CD4-positive, alpha-beta T cell (primary cell): ENCODE results near the gene GTF2IRD1. TPM values are rescaled to one million over a fixed set of nuclear protein-coding genes. Genes with fewer than 3 reads are reported as not detected.

ENCODE experiments used
- ATAC-seq: fragments of 200-7000 bp; cut with Tn5 transposase; one replicate; pipeline ENCODE4 v1.10.0; 2022; ENCODE audit warnings: mild to moderate bottlenecking; ENCODE audit not compliant: poor library complexity
- CTCF ChIA-PET: fragments of 350-600 bp; sonication (Branson Sonifier 250); formaldehyde crosslinking; loops from one replicate; lab custom pipeline; 2021; ENCODE audit warnings: antibody characterized with exemption, inconsistent platforms; lab: Charles Lee
- POLR2A ChIA-PET: fragments of 350-600 bp; sonication (Branson Sonifier 250); formaldehyde crosslinking; loops from one replicate; lab custom pipeline; 2021; ENCODE audit warnings: antibody characterized with exemption, inconsistent platforms; lab: Charles Lee
- DNase-seq, 14 experiments: peaks; one replicate each; pipeline ENCODE4 v3.0.0-alpha.2; 2013 to 2020; ENCODE audit warnings: mixed read lengths in 2 of 14
- H3K27ac ChIP-seq, 2 donors: one replicate each; pipeline versions ENCODE4 v1.5.1 to v1.7.0; 2013; ENCODE audit warnings: low read length in 2 of 2, low read depth in 1 of 2, mild to moderate bottlenecking in 1 of 2
- H3K27me3 ChIP-seq, 2 experiments: 1 replicate in 1 of 2; 2 replicates in 1 of 2; pipeline versions ENCODE4 v1.6.1 to v1.7.0; 2013; ENCODE audit warnings: low read length in 2 of 2, control low read depth in 1 of 2, mild to moderate bottlenecking in 1 of 2, moderate library complexity in 1 of 2; ENCODE audit not compliant: insufficient read depth in 2 of 2, control insufficient read depth in 1 of 2
- H3K36me3 ChIP-seq: one replicate; pipeline ENCODE4 v1.6.1; 2013; ENCODE audit warnings: low read length, control low read depth; ENCODE audit not compliant: insufficient read depth
- H3K4me1 ChIP-seq: one replicate; pipeline ENCODE4 v1.6.1; 2013; ENCODE audit warnings: low read length, control low read depth; ENCODE audit not compliant: insufficient read depth
- H3K4me3 ChIP-seq: one replicate; pipeline ENCODE4 v1.5.1; 2013; ENCODE audit warnings: mild to moderate bottlenecking, low read length, moderate library complexity
- H3K9me3 ChIP-seq, 2 experiments: 1 replicate in 1 of 2; 2 replicates in 1 of 2; pipeline versions ENCODE4 v1.6.1 to v1.7.0; 2013; ENCODE audit warnings: low read length in 2 of 2, mild to moderate bottlenecking in 2 of 2, control low read depth in 1 of 2, moderate library complexity in 1 of 2; ENCODE audit not compliant: control insufficient read depth in 1 of 2, insufficient read depth in 1 of 2
- H3K27ac Mint-ChIP-seq: one replicate; pipeline ENCODE4 v1.8.0; 2020; ENCODE audit warnings: mixed read lengths
- H3K27me3 Mint-ChIP-seq: one replicate; pipeline ENCODE4 v1.8.0; 2021; ENCODE audit warnings: mixed read lengths
- H3K36me3 Mint-ChIP-seq: one replicate; pipeline ENCODE4 v1.8.0; 2021; ENCODE audit warnings: low read depth, mixed read lengths
- H3K4me1 Mint-ChIP-seq: one replicate; pipeline ENCODE4 v1.8.0; 2021; ENCODE audit warnings: low read depth, mixed read lengths
- H3K4me3 Mint-ChIP-seq: one replicate; pipeline ENCODE4 v1.8.0; 2020; ENCODE audit warnings: mild to moderate bottlenecking, mixed read lengths
- H3K9me3 Mint-ChIP-seq: one replicate; pipeline ENCODE4 v1.8.0; 2020; ENCODE audit warnings: mixed read lengths
- CTCF ChIP-seq: fragments of 200-600 bp; IDR thresholded peaks from one replicate; pipeline ENCODE4 v1.8.0; 2022; ENCODE audit warnings: antibody characterized with exemption, mild to moderate bottlenecking
- intact Hi-C, 2 experiments: fragments of 100-400 bp; cut with DNase I in 1 of 2; cut with micrococcal nuclease in 1 of 2; formaldehyde crosslinking; loops; one replicate each; pipeline versions ENCODE4 v1.15.1 to v1.9.0; 2023 to 2025; cut with DNase I, micrococcal nuclease
- total RNA-seq, 174 experiments: library from RNA in 2 of 174; stranded (reverse) in 2 of 174; gene quantifications; one replicate each; pipeline ENCODE4 v1.2.3 and lab custom pipeline; 2021 to 2026

The GTF2IRD1 gene
- total RNA-seq, 2 experiments from 2014 or later = 0.74 to 1.2 TPM

- Histone ChIP-seq H3K4me3 (no peak overlapping the region), H3K9me3 (no peaks in the 10 kb centered on the region), H3K27me3 (no peaks in the 10 kb centered on the region), H3K4me1 (peaks cover 18% of the 10 kb centered on the region), H3K27ac (no peak overlapping the region), H3K36me3 (no peaks in the 10 kb centered on the region)
- H3K36me3 Mint-ChIP-seq = no peaks in the 10 kb centered on the region
- intact Hi-C loops = no loop called here
- ChIA-PET POLR2A (no interaction called here), CTCF (interaction anchor here (0.5 to 2.4 kb wide), 11 partner anchors 15 to 1067 kb away, joined by 3 to 25 read pairs (median 4); no protein-coding TSS in a partner anchor)
- no peak overlapping the region for H3K27ac Mint-ChIP-seq
- no peaks in the 10 kb centered on the region for H3K9me3 Mint-ChIP-seq
- no peak for DNase-seq
- H3K4me1 Mint-ChIP-seq = peaks cover 13% of the 10 kb centered on the region
- no peak overlapping the region for H3K4me3 Mint-ChIP-seq
- ATAC-seq = no peak
- TF ChIP-seq CTCF = no peak
- no peaks in the 10 kb centered on the region for H3K27me3 Mint-ChIP-seq
Observed at GRCh38 chr7:74567318-74567668, 113.6 kb downstream of the GTF2IRD1 start.

- ChIA-PET POLR2A (no interaction called here), CTCF (interaction anchor here (2.4 kb wide), 1 partner anchor 118 kb away, joined by 8 read pairs; no protein-coding TSS in a partner anchor)
- Histone ChIP-seq H3K27ac (no peak overlapping the region), H3K36me3 (no peaks in the 10 kb centered on the region), H3K9me3 (no peaks in the 10 kb centered on the region), H3K4me1 (peaks cover 22% of the 10 kb centered on the region), H3K27me3 (no peaks in the 10 kb centered on the region), H3K4me3 (no peak overlapping the region)
- Mint-ChIP-seq H3K9me3 (no peaks in the 10 kb centered on the region), H3K27ac (no peak overlapping the region), H3K36me3 (no peaks in the 10 kb centered on the region), H3K4me3 (no peak overlapping the region), H3K27me3 (no peaks in the 10 kb centered on the region), H3K4me1 (peaks cover 13% of the 10 kb centered on the region)
- TF ChIP-seq CTCF = no peak
- intact Hi-C loops = no loop called here
- DNase-seq = no peak
- no peak for ATAC-seq
Observed at GRCh38 chr7:74568658-74569057, 115.0 kb downstream of the GTF2IRD1 start.

- H3K27ac Mint-ChIP-seq = peak overlapping the region; percentile 60
- peak overlapping the region in 1 of 2 donors; percentile 55 for H3K27ac ChIP-seq
- no peaks in the 10 kb centered on the region for H3K27me3 ChIP-seq
- no peaks in the 10 kb centered on the region for H3K9me3 ChIP-seq
- H3K27me3 Mint-ChIP-seq = no peaks in the 10 kb centered on the region
- no peak overlapping the region for H3K4me3 ChIP-seq
- DNase-seq = peak in 7 of 14 experiments; percentile 1 to 62 (median 25)
- H3K36me3 ChIP-seq = no peaks in the 10 kb centered on the region
- no peak for TF ChIP-seq CTCF
- intact Hi-C loops = no loop called here
- POLR2A ChIA-PET = no interaction called here
- no peaks in the 10 kb centered on the region for H3K36me3 Mint-ChIP-seq
- peaks cover 22% of the 10 kb centered on the region for H3K4me1 ChIP-seq
- CTCF ChIA-PET = interaction anchor here (0.5 to 2.4 kb wide), 2 partner anchors 13 to 119 kb away, joined by 3 to 8 read pairs; no protein-coding TSS in a partner anchor
- H3K4me1 Mint-ChIP-seq = peaks cover 13% of the 10 kb centered on the region
- ATAC-seq = peak; percentile 52
- H3K9me3 Mint-ChIP-seq = no peaks in the 10 kb centered on the region
- no peak overlapping the region for H3K4me3 Mint-ChIP-seq
Observed at GRCh38 chr7:74569501-74570075, 115.9 kb downstream of the GTF2IRD1 start.
